ENCODE data around the gene TMEM161B. TPM values are rescaled to one million over a fixed set of nuclear protein-coding genes. Genes with fewer than 3 reads are reported as not detected.

The TMEM161B gene
- total and polyA plus RNA-seq, 2 donors (not counting 3 experiments of a cell fraction or from before 2014, with no cell fraction given) = 5.3 to 11.6 TPM

GRCh38 chr5:88207575-88207974 lies 61.1 kb downstream of the TMEM161B start:
- H3K36me3 ChIP-seq (ENCODE audit: control insufficient read depth in 2 of 2, extremely low read depth in 1 of 2, insufficient read depth in 2 of 2, low read length in 2 of 2) = no peaks in the 10 kb centered on the region
- no peaks in the 10 kb centered on the region for H3K79me2 ChIP-seq (ENCODE audit: control insufficient read depth, insufficient read depth, low read length)
- H3K4me1 ChIP-seq (ENCODE audit: control insufficient read depth, extremely low read depth, insufficient read depth, low read length) = no peaks in the 10 kb centered on the region
- H3K4me2 ChIP-seq (ENCODE audit: insufficient read depth, low read length) = no peak overlapping the region
- no peak overlapping the region for H2AFZ ChIP-seq (ENCODE audit: low read depth, low read length)
- H3K9ac ChIP-seq (replicated peaks; ENCODE audit: extremely low read depth, insufficient read depth, low read length) = no peak overlapping the region
- no peak overlapping the region for H3K27ac ChIP-seq (ENCODE audit: insufficient read depth, low read depth, low read length)
- intact Hi-C loops (cut with micrococcal nuclease) = no loop called here
- ChIA-PET POLR2A (no interaction called here), CTCF (interaction anchor here (0.7 to 1.9 kb wide), 2 partner anchors 11 to 21 kb away, joined by 3 to 10 read pairs; no protein-coding TSS in a partner anchor)
- DNase-seq (ENCODE audit: low read depth, low spot score) = no peak
- no peaks in the 10 kb centered on the region for H3K9me3 ChIP-seq (replicated peaks; ENCODE audit: control insufficient read depth, insufficient read depth, low read length)
- no peaks in the 10 kb centered on the region for H3K27me3 ChIP-seq (ENCODE audit: control insufficient read depth in 2 of 2, insufficient read depth in 2 of 2, low read length in 2 of 2)
- H3K9me1 ChIP-seq (replicated peaks; ENCODE audit: control insufficient read depth, extremely low read depth, insufficient read depth, low read length) = no peaks in the 10 kb centered on the region
- no peak overlapping the region for H3K4me3 ChIP-seq (replicated peaks in 1 of 3; ENCODE audit: insufficient read depth in 1 of 3, low read depth in 1 of 3, low read length in 3 of 3)
- no peak for TF ChIP-seq CTCF (IDR thresholded peaks at IDR 0.05; ENCODE audit: extremely low read depth in 1 of 2, insufficient read depth in 1 of 2, low read depth in 1 of 2, low read length in 2 of 2)
- H4K20me1 ChIP-seq (replicated peaks; ENCODE audit: control insufficient read depth, extremely low read depth, insufficient read depth, low read length) = no peaks in the 10 kb centered on the region
- no TSS peak for BruUV-seq (replicated peaks)
- dilution Hi-C loops (cut with MboI; ENCODE audit: extremely low pct_ligation_motif_present, low sequenced_read_pairs) = no loop called here
- no peak for FAIRE-seq

DNA sequence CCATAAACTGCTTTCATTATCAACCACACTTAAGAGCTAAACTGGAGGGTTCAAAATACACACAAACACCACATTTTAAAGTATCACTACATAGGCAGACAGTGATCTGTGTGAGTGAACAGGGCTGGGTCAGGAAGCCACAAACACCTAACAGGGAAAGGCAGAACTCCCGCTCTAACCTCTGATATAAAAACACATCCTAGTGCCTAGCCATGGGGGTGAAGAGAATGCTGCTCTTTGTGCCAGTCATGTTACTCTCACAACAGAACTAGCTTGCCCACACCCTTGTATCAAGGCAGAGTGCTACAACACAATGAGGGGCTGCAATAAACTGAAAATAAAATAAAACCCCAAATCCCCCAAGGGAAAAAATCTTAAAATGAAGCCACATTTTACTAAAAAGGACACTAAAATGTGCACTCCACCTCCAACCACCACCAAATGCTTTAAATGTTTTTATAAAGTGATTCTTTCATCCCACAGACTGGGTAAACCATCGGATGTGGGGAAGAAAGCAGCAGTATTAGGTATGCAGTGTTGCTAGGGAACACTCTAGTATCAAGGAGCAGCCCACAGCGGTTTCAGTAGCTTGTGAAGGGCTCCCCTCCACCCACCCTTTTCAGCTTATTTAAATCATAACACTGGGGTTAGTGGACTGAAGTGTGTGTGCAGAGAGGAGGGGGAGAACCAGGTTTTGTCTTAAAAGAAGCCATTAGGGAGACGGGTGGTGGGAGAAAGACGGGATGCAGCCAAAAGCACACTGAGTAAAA lies 64.5 kb downstream of the TMEM161B start:
- Histone ChIP-seq H3K9ac (replicated peaks; ENCODE audit: extremely low read depth, insufficient read depth, low read length) (no peak overlapping the region), H3K4me2 (ENCODE audit: insufficient read depth, low read length) (no peak overlapping the region), H3K4me3 (replicated peaks in 1 of 3; ENCODE audit: insufficient read depth in 1 of 3, low read depth in 1 of 3, low read length in 3 of 3) (no peak overlapping the region), H3K9me3 (replicated peaks; ENCODE audit: control insufficient read depth, insufficient read depth, low read length) (no peaks in the 10 kb centered on the region), H3K36me3 (ENCODE audit: control insufficient read depth in 2 of 2, extremely low read depth in 1 of 2, insufficient read depth in 2 of 2, low read length in 2 of 2) (no peaks in the 10 kb centered on the region), H3K27me3 (ENCODE audit: control insufficient read depth in 2 of 2, insufficient read depth in 2 of 2, low read length in 2 of 2) (no peaks in the 10 kb centered on the region), H3K79me2 (ENCODE audit: control insufficient read depth, insufficient read depth, low read length) (no peaks in the 10 kb centered on the region), H3K27ac (ENCODE audit: insufficient read depth, low read depth, low read length) (no peak overlapping the region), H3K4me1 (ENCODE audit: control insufficient read depth, extremely low read depth, insufficient read depth, low read length) (no peaks in the 10 kb centered on the region), H4K20me1 (replicated peaks; ENCODE audit: control insufficient read depth, extremely low read depth, insufficient read depth, low read length) (no peaks in the 10 kb centered on the region), H3K9me1 (replicated peaks; ENCODE audit: control insufficient read depth, extremely low read depth, insufficient read depth, low read length) (no peaks in the 10 kb centered on the region), H2AFZ (ENCODE audit: low read depth, low read length) (no peak overlapping the region)
- FAIRE-seq (no peak), DNase-seq (ENCODE audit: low read depth, low spot score) (no peak)
- dilution Hi-C loops (cut with MboI; ENCODE audit: extremely low pct_ligation_motif_present, low sequenced_read_pairs) (no loop called here), intact Hi-C loops (cut with micrococcal nuclease) (no loop called here)
- ChIA-PET POLR2A (no interaction called here), CTCF (interaction anchor here (0.7 kb wide), 1 partner anchor 423 kb away, joined by 3 read pairs; no protein-coding TSS in a partner anchor)
- no TSS peak for BruUV-seq (replicated peaks)
- no peak for TF ChIP-seq MAX (IDR thresholded peaks at IDR 0.05; ENCODE audit: insufficient read depth, insufficient read length)
- TF ChIP-seq MYC (IDR thresholded peaks at IDR 0.05; ENCODE audit: low read depth, low read length) = no peak
- TF ChIP-seq FOS (IDR thresholded peaks at IDR 0.05; ENCODE audit: borderline replicate concordance, insufficient read depth, low read length) = no peak
- no peak for TF ChIP-seq GATA2 (IDR thresholded peaks at IDR 0.05; ENCODE audit: insufficient read depth, insufficient read length, low read depth, low read length)
- TF ChIP-seq JUN (IDR thresholded peaks at IDR 0.05; ENCODE audit: borderline replicate concordance, insufficient read depth, insufficient read length, low read depth) = no peak
- TF ChIP-seq POLR2A (IDR thresholded peaks at IDR 0.05; ENCODE audit: low read depth, low read length) = no peak
- no peak for TF ChIP-seq EZH2 (IDR thresholded peaks at IDR 0.05; ENCODE audit: borderline replicate concordance, low read depth, low read length, severe bottlenecking)
- no peak for TF ChIP-seq CTCF (IDR thresholded peaks at IDR 0.05; ENCODE audit: extremely low read depth in 1 of 2, insufficient read depth in 1 of 2, low read depth in 1 of 2, low read length in 2 of 2)

Data from endothelial cell of umbilical vein (primary cell).